Measurements from ENCODE around the gene ATP8B1. TPM values are rescaled to one million over a fixed set of nuclear protein-coding genes. Genes with fewer than 3 reads are reported as not detected.
A peak's percentile ranks its signal among the peaks of the same experiment; 100 is the strongest.

Gene ATP8B1
- total RNA-seq, 1 donor from 2014 or later, result 0.15 TPM

GRCh38 chr18:57843386-57843785 is 40.3 kb upstream of the ATP8B1 start:
- H4K20me1 ChIP-seq (ENCODE audit: low read depth), result no peaks in the 10 kb centered on the region
- Mint-ChIP-seq H3K4me1 (no peaks in the 10 kb centered on the region), H3K36me3 (no peaks in the 10 kb centered on the region), H3K27me3 (ENCODE audit: insufficient read depth, low read depth) (peaks cover 2% of the 10 kb centered on the region), H3K27ac (no peak overlapping the region), H3K9me3 (no peaks in the 10 kb centered on the region), H3K4me3 (peak overlapping the region; percentile 12)
- no peak overlapping the region for H3K4me3 ChIP-seq
- H3F3A ChIP-seq (ENCODE audit: low read depth), result no peaks in the 10 kb centered on the region
- TF ChIP-seq CTCF (IDR thresholded peaks at IDR 0.05) (no peak), EZH2 (IDR thresholded peaks at IDR 0.05) (no peak), EZH2phosphoT487 (IDR thresholded peaks at IDR 0.05) (no peak)
- no peak overlapping the region for H3K4me2 ChIP-seq
- DNase-seq (ENCODE audit: low spot score), result no peak
- no peaks in the 10 kb centered on the region for H3K27me3 ChIP-seq
- H3K9ac ChIP-seq, result no peak overlapping the region
- H3K36me3 ChIP-seq, result no peaks in the 10 kb centered on the region
- H3K79me2 ChIP-seq (ENCODE audit: low read depth), result no peaks in the 10 kb centered on the region
- peak overlapping the region; percentile 13 for H2AFZ ChIP-seq (replicated peaks)
- no peaks in the 10 kb centered on the region for H3K9me3 ChIP-seq (ENCODE audit: low read depth)
- no peak overlapping the region for H3K27ac ChIP-seq
- H3K4me1 ChIP-seq, result no peaks in the 10 kb centered on the region

- Histone ChIP-seq H3K4me1 (no peaks in the 10 kb centered on the region), H2AFZ (replicated peaks) (no peak overlapping the region), H3K79me2 (ENCODE audit: low read depth) (no peaks in the 10 kb centered on the region), H3F3A (ENCODE audit: low read depth) (no peaks in the 10 kb centered on the region), H4K20me1 (ENCODE audit: low read depth) (no peaks in the 10 kb centered on the region), H3K9me3 (ENCODE audit: low read depth) (no peaks in the 10 kb centered on the region), H3K36me3 (no peaks in the 10 kb centered on the region), H3K4me2 (no peak overlapping the region), H3K27me3 (no peaks in the 10 kb centered on the region), H3K4me3 (no peak overlapping the region), H3K9ac (no peak overlapping the region), H3K27ac (no peak overlapping the region)
- no peak overlapping the region for H3K27ac Mint-ChIP-seq
- H3K9me3 Mint-ChIP-seq, result no peaks in the 10 kb centered on the region
- H3K4me1 Mint-ChIP-seq, result peaks cover 3% of the 10 kb centered on the region
- DNase-seq (ENCODE audit: low spot score), result no peak
- no peak overlapping the region for H3K4me3 Mint-ChIP-seq
- no peaks in the 10 kb centered on the region for H3K36me3 Mint-ChIP-seq
- TF ChIP-seq EZH2phosphoT487 (IDR thresholded peaks at IDR 0.05), result no peak
- no peak for TF ChIP-seq CTCF (IDR thresholded peaks at IDR 0.05)
- TF ChIP-seq EZH2 (IDR thresholded peaks at IDR 0.05), result no peak
- peaks cover 2% of the 10 kb centered on the region for H3K27me3 Mint-ChIP-seq (ENCODE audit: insufficient read depth, low read depth)
Measured at GRCh38 chr18:57841568-57841967, 38.5 kb upstream of the ATP8B1 start.

GRCh38 chr18:57839942-57840381 is 36.8 kb upstream of the ATP8B1 start:
- H3K36me3 Mint-ChIP-seq, result no peaks in the 10 kb centered on the region
- Histone ChIP-seq H3F3A (ENCODE audit: low read depth) (no peaks in the 10 kb centered on the region), H3K4me2 (no peak overlapping the region), H3K4me1 (no peaks in the 10 kb centered on the region), H4K20me1 (ENCODE audit: low read depth) (no peaks in the 10 kb centered on the region), H3K9me3 (ENCODE audit: low read depth) (no peaks in the 10 kb centered on the region), H3K79me2 (ENCODE audit: low read depth) (no peaks in the 10 kb centered on the region), H3K9ac (no peak overlapping the region), H2AFZ (replicated peaks) (no peak overlapping the region), H3K27ac (no peak overlapping the region), H3K36me3 (no peaks in the 10 kb centered on the region), H3K27me3 (no peaks in the 10 kb centered on the region), H3K4me3 (no peak overlapping the region)
- TF ChIP-seq CTCF (IDR thresholded peaks at IDR 0.05), result no peak
- TF ChIP-seq EZH2 (IDR thresholded peaks at IDR 0.05), result no peak
- TF ChIP-seq EZH2phosphoT487 (IDR thresholded peaks at IDR 0.05), result no peak
- H3K27ac Mint-ChIP-seq, result no peak overlapping the region
- H3K4me3 Mint-ChIP-seq, result no peak overlapping the region
- peaks cover 3% of the 10 kb centered on the region for H3K4me1 Mint-ChIP-seq
- DNase-seq (ENCODE audit: low spot score), result no peak
- H3K27me3 Mint-ChIP-seq (ENCODE audit: insufficient read depth, low read depth), result peaks cover 2% of the 10 kb centered on the region
- no peaks in the 10 kb centered on the region for H3K9me3 Mint-ChIP-seq
